SIG-M5 (cell line): ENCODE measurements around the gene TMEM72.

ENCODE experiments used
- DNase-seq: peaks from one replicate; lab custom pipeline; 2025; lab: John Stamatoyannopoulos, UW

Gene TMEM72

DNA sequence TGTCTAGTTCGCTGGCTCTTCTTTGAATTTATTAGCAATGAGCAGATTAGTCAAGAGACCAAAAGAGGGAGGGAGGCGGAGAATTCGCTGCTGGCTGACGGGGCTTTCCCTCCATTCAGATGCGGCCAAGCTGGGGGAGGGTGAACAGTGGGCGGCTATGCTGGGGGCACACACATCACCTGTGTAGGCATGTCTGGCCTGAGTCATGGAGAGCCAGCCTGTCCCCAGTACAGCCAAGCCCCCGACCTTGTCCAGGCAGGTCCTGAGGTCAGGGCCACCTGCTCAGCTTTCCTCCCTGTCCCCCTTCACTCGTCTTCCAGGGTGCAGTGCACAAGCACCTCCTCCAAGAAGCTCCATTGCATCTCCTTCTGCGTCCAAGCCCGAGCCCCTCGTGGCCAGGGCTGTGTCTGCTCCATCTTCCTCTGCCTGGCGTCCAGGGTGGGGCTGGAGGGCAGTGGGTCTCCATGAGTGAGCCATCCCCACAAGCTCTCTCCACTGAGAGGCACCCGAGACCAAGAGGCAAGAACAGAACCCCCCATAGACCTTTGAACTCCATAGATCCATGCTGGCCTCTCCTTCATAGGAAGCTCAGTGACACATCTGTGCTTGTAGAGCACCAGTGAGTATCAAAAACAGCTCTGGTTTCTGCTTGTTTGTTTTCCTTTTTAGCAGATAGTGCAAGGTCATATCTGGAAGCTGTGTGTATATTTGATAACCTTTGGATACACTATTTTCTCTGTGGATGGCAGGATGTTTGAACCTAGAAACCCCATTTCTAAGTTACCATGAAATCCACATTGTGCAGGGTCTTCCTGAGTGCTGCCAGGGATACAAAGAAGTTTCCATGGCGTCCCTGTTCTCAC lies 69.4 kb downstream of the TMEM72 start:
- DNase-seq: no peak

GRCh38 chr10:44981172-44982113 lies 70.3 kb downstream of the TMEM72 start:
- DNase-seq: no peak

GRCh38 chr10:44982114-44982460 lies 71.0 kb downstream of the TMEM72 start:
- DNase-seq: no peak

GRCh38 chr10:44982496-44982895 lies 71.4 kb downstream of the TMEM72 start:
- no peak for DNase-seq

GRCh38 chr10:44983066-44983894 lies 72.1 kb downstream of the TMEM72 start:
- DNase-seq: no peak

DNA sequence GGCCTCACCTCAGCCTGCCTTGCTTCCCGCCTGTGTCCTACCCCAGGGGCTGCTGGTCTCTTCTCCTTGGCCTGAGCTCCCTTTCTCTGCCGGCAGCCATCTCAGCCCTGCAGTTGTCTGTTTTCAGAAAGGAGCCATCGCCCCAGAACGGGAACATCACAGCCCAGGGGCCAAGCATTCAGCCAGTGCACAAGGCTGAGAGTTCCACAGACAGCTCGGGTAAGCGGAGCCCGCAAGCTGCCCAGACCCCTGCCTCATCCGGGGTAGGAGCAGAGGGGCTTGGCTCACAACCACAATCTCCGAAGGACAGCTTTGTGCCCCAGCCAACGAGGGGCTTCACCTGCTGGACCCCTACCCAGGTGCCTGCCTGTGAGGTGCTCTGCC lies 72.8 kb downstream of the TMEM72 start:
- no peak for DNase-seq

DNA sequence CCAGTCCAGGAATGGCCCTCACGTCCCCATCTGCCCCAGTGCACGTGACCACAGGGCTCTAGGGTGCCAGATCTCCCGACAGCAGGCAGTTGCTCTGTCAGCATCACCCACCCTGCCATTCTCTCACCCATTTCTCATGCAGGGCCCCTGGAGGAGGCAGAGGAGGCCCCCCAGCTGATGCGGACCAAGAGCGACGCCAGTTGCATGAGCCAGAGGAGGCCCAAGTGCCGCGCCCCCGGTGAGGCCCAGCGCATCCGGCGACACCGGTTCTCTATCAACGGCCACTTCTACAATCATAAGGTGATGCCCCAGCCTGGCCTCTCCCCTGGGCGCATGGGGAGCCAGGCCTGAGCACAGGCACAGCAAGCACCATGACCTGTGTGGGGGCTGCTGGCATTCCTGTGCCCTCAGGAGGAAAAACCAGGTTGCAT lies 73.5 kb downstream of the TMEM72 start:
- DNase-seq: no peak

GRCh38 chr10:44985175-44985681 lies 74.1 kb downstream of the TMEM72 start:
- DNase-seq: no peak

- no peak for DNase-seq
Measured at GRCh38 chr10:44986179-44986578, 75.0 kb downstream of the TMEM72 start.
